GM23248 (cell line): ENCODE results near the gene OSTN.

Experiments
- EZH2 ChIP-seq: fragments of 200-600 bp; sonication (generic); IDR thresholded peaks from 2 replicates; pipeline ENCODE4 v1.6.1; 2018; ENCODE audit warnings: antibody characterized with exemption, mild to moderate bottlenecking; ENCODE audit not compliant: insufficient read depth, poor library complexity, severe bottlenecking
- EZH2phosphoT487 ChIP-seq: fragments of 200-600 bp; sonication (generic); IDR thresholded peaks from 2 replicates; pipeline ENCODE4 v1.6.1; 2018; ENCODE audit warnings: antibody characterized with exemption, moderate library complexity, mild to moderate bottlenecking, low read depth; ENCODE audit not compliant: insufficient read depth

DNA sequence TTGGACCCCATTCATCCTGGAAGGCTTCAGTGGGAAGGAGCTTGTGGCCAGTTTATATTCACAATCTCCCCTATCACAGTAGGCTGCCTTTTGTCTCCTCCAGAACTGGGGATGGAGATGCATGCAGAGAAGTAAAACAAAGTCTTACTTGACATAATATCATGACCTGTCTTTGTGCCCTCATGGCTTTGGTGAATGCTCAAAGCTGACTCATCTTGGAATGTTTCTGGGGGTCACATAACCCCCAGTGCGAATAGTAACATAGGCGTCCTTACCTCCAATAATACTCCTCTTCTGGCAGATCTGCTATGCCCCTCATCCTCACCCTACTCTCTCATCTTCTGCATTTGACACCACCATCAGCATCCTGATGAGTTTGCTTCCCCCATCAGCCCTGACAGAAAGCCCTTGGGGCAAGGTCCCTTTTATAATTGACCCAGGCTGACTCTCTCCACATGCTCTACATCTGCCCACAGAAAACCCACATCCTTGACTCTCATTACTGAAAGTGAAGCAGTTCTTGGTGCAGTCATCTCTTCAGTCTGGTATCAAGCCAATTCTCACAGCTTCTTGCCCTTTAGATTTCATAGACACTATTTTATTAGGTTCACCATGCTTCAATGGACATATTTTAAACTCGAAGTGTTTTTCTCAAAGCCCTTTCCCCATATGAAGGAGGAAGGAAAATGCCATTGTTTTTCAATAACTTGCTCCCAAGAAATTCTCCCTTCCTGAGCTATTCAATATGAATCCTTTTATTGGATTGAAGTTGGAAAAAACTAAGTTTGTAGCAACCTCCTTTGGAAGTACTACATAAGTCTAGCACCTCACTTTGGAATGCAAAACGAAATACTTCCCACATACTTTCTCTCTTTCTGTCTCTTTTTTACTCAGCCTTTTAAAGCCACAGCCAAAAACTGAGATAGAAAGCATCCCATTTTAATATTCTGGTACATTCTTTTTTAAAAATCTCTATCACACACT is 36.6 kb downstream of the OSTN start:
- TF ChIP-seq EZH2 (no peak), EZH2phosphoT487 (no peak)
